ENCODE results near the gene DGCR8.

DGCR8 gene

GRCh38 chr22:20138417-20138738 lies 58.3 kb downstream of the DGCR8 start:
- DNase-seq (ENCODE audit: low spot score), result no peak

GRCh38 chr22:20138868-20139267 lies 58.8 kb downstream of the DGCR8 start:
- no peak for DNase-seq (ENCODE audit: low spot score)

GRCh38 chr22:20139391-20140106 lies 59.5 kb downstream of the DGCR8 start:
- no peak for DNase-seq (ENCODE audit: low spot score)

DNA sequence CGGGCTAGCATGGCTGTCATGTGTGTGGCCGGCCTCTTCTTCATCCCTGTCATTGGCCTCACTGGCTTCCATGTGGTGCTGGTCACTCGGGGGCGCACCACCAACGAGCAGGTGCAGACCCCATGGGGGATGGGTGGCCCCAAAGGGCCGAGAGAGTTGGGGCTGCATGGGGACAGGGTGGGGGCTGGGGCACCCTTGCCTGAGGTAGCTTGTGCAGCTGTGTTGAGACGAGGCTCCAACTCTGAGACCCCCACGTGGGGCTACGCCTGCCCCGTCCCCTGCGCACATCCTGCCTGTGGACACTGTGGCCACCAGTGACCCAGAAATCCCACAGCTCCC lies 60.0 kb downstream of the DGCR8 start:
- no peak for DNase-seq (ENCODE audit: low spot score)

DNA sequence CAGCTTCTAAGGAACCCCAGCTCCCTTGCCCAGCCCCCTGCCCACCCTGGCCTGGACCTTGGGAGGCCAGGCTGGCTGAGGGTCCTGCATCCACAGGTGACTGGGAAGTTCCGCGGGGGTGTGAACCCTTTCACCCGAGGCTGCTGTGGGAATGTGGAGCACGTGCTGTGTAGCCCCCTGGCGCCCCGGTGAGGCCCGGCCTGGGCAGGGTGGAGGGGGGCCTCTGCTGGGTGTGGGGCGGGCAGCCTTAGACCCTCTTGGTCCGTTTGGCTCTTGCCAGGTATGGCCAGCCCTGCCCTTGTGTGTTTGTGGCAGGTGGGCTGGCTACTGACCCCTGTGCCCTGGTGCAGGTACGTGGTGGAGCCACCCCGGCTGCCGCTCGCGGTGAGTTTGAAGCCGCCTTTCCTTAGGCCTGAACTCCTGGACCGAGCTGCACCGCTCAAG lies 60.5 kb downstream of the DGCR8 start:
- no peak for DNase-seq (ENCODE audit: low spot score)

DNA sequence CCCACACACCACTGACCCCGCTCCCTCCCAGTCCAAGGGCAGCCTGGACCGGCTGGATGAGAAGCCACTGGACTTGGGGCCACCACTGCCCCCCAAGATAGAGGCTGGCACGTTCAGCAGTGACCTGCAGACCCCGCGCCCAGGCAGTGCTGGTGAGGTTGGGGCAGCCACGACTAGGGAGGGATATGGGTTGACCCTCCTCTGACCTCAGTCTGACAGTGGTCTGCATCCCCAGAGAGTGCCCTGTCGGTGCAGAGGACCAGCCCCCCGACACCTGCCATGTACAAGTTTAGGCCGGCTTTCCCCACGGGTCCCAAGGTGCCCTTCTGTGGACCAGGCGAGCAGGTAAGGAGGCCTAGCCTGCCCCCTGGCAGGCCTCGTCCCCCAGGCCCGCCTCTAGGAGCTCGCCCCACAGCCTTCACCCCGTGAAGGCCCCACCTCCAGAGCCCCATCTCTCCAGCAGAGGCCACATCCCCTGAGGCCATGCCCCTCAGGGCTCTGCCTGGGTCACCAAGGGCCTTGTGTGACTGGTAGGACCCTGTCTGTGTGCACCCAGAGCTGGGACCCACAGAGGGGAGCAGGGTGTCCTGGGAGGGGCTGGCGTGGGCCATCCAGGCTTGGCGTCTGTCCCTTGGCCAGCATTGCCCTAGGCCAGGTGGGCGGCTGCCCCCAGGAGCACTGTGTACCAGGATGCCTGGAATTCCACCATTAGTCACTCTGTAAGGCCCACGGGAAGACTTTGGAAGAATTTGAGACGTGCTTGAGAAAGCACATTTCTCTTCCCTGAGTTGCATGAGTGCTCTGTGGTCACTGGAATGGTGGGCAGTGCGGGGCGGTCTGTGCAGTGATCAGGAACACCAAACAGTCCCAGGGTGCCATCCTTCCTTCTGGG lies 61.4 kb downstream of the DGCR8 start:
- no peak for DNase-seq (ENCODE audit: low spot score)

GRCh38 chr22:20142711-20143621 lies 62.9 kb downstream of the DGCR8 start:
- no peak for DNase-seq (ENCODE audit: low spot score)

DNA sequence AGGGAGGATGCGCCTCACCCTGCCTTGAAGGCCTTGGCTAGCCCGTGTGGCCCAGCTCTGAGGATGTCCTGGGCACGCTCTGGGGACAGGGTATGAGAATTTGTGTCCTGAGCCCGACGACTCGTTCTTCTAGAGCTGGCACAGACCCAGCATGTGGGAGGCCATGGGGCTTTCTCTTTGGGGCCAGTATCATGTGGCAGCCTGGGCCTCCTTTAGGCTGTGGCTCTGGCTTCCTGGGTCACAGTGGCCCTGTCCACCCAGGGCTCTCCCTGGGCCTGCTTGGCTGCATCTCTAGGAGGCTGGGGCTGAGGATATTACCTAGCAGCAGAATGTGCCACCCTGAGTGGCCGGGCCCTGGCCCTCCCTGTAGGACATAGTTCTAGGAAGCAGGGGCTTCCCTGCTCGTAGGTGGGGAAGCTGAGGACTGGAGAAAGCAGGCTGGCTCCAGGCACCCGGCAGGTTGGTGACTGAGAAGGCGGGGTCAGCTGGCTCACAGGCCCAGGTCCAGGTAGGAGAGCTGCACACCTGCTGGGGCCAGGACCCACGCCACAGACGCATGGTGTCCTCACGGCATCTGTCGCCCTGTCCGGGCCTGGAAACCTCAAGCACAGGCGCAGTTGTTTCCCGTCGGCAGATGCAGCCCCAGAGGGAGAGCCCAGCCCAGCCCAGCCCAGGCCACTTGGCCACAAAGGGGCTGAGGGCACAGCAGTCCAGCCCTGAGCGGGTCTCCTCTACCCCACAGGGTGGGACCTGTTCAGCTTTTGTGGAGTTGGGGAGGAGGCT lies 64.0 kb downstream of the DGCR8 start:
- DNase-seq (ENCODE audit: low spot score), result no peak

DNA sequence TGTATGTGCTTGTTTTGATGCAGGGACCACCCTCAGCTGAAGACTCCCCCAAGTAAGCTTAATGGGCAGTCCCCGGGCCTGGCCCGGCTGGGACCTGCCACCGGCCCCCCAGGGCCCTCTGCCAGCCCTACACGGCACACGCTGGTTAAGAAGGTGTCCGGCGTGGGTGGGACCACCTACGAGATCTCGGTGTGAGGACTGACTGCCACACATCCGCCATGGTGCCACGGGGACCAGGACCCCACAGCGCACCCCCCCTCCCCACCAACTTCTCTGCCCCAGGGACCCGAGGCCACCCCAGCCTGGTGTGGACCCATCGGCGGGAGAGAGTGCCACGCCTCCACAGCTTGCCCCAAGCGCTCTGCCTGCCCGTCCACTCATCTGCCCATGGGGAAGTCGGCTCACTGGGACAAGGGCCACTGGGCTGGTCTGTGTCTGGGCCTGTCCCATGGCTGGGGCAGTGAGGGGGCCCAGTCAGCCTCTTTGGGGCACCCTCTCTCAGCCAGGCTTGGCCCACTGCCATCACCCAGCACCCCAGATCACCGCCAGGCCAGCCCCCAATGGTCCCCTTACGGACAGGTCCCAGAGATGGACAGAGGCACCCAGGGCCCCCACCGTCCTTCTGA lies 65.3 kb downstream of the DGCR8 start:
- DNase-seq (ENCODE audit: low spot score), result no peak

- no peak for DNase-seq (ENCODE audit: low spot score)
These were observed 65.8 kb downstream of the DGCR8 start for GRCh38 chr22:20145832-20146223.

DNA sequence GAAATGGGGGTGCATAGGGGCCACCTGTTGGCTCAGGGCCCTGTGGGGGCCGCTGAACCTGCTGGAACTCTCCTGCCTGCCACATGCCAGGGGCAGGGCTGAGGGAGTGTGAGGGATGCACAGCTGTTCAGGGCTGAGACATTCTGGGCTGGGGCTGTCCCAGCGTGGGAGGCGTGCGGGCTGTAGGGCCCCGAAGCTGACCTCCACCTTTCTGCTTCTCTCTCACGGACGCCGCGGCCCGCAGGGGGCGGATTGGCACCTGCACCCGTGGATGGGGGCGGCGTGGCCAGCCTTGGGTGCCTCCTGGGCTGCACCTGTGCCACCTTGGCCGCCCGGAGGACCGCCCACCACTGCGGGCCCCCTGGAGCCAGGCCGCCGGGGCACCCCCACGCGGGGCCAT lies 66.7 kb downstream of the DGCR8 start:
- no peak for DNase-seq (ENCODE audit: low spot score)

- DNase-seq (ENCODE audit: low spot score), result no peak
These were observed 67.4 kb downstream of the DGCR8 start for GRCh38 chr22:20147237-20147988.

DNA sequence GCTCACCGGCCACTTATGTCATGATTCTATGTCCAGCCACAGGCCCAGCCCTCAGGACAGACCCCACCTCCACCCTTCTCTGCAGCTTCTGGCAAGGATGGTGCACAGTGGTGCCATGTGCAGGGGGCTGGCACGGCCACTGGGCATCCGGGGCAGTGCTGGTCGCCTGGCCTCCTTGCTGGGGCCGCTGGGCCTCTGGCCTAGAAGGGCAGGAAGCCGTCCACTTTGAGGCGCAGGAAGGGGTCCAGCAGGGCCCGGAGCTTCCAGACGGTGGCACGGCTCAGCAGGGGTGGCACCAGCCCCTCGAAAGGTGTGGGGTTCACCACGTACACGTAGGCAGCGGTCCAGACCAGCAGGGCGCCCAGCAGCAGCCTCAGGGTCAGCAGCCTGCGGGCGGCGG lies 68.4 kb downstream of the DGCR8 start:
- DNase-seq (ENCODE audit: low spot score), result no peak

DNA sequence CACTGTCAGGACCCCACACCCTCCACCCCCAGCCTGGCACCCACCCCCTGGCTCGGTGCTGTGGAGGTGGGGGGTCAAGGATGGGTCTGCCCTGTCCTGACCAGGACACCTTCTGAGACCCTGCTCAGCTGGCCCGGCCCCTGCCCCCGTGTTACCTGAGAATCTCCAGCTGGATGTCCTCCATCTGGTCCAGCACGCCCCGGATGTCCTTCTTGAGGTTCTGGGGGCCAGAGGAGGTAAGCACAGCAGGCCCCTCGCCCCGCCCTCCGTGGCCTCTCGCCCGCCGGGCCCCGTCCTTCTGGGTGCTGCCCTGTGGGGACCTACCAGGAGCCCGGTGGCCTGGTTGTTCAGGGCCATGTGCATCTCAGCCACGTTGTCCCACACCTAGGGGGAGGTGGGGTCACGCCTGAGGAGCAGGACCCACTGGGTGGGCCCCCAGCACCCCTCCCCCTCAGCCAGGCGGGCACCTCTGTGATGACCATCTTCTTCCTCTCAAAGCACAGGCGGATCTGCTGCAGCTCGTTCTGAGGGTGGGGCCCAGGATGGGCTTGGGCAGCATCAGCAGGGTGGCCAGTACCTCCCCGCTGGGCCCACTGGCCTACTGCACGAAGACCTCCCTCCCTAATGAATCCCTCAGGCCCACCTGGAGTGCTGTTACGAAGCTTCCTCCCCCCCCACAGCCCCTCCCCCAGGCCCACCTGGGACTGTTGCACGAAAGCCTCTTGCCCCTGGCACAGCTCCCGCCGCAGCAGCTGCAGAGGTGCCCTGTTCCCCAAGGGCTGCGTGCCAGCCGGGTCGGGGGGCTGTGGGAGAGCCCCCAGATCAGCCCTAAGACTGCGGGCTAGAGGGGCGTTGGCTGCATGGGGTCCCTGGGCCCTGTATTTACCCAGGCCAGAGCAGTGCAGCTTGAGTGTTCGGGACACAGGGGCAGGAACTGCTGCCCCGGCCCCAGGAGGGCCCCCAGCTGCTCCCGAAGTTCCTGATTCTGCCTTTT lies 69.5 kb downstream of the DGCR8 start:
- DNase-seq (ENCODE audit: low spot score), result no peak

GRCh38 chr22:20150381-20151275 lies 70.6 kb downstream of the DGCR8 start, which contains the start of gene CCDC188:
Gene CCDC188, minus strand, starts transcription at chr22:20151055. Its CDS starts 69 bp downstream, at chr22:20150986.
- DNase-seq (ENCODE audit: low spot score), result no peak

GRCh38 chr22:20151276-20151588 lies 71.2 kb downstream of the DGCR8 start:
- no peak for DNase-seq (ENCODE audit: low spot score)

DNA sequence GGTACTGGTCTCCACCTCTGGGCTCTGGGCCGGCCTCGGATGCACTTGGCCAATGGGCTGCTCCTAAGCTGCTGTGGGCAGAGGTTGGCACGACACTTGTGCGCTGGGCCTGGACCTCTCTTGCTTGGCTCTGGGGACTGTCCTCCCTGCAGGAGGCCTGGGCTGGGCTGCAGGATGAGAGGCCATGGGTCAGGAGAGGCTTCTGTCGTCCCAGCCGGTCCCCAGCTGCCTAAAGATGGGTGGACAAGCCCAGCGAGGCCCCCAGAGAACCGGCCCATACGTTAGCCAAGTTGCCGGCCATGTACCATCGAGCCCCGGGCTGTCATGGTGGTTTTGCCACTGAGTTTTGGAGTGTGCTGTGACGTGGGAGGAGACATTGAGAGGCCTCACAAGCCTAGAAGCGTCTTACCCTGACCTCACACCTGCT lies 72.4 kb downstream of the DGCR8 start:
- DNase-seq (ENCODE audit: low spot score), result no peak

DNA sequence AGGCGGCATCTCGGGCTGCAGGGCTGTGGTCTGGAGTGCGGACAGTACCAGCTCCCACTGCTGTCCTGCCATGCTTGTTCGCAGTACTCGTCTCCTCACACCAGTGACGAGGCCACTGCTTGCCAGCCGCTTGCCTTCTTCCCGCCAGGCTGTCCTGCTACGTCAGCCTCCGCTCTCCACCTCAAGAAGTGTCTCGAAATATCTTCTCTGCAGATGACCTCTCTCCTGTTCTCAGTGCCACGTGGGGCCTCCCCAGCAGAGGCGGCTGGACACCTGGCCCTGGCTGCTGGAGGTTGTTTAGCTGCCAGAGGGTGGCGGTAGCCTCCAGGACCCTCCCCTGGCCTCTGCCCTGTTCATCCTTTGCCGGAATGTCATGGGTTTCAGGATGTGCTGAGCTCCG lies 73.9 kb downstream of the DGCR8 start:
- DNase-seq (ENCODE audit: low spot score), result no peak
